H1 (cell line): ENCODE measurements around the gene COL4A4. TPM values are rescaled to one million over a fixed set of nuclear protein-coding genes. Genes with fewer than 3 reads are reported as not detected.

Experiments
- CTCF ChIA-PET: fragments of 300-600 bp; sonication (Branson Sonifier 250); formaldehyde crosslinking; loops from one replicate; lab custom pipeline; 2021; ENCODE audit not compliant: partially characterized antibody; lab: Charles Lee
- POLR2A ChIA-PET: fragments of 300-600 bp; sonication (Branson Sonifier 250); formaldehyde crosslinking; loops from one replicate; lab custom pipeline; 2021; ENCODE audit warnings: inconsistent platforms; ENCODE audit not compliant: partially characterized antibody; lab: Charles Lee
- DNase-seq, 2 experiments: peaks; one replicate each; pipeline versions ENCODE4 v3.0.0 to v3.0.0-alpha.2; 2010 to 2022; ENCODE audit warnings: low spot score in 2 of 2, low read depth in 1 of 2, mixed read lengths in 1 of 2
- FAIRE-seq: peaks from 2 replicates; lab custom pipeline; 2011; peaks lifted over from hg19 to GRCh38; lab: Jason Lieb, UNC
- H2AFZ ChIP-seq: 2 replicates; pipeline ENCODE4 v1.8.1; 2012; ENCODE audit warnings: low read length, inconsistent platforms
- H2AK5ac ChIP-seq: 2 replicates; pipeline ENCODE4 v1.6.1; 2013; ENCODE audit warnings: low read depth, low read length
- H2BK120ac ChIP-seq: replicated peaks from 2 replicates; pipeline ENCODE3; 2013; ENCODE audit warnings: low read depth, low read length, inconsistent platforms
- H2BK12ac ChIP-seq: 2 replicates; pipeline ENCODE4 v1.6.1; 2013; ENCODE audit warnings: low read depth, low read length
- H2BK15ac ChIP-seq: 2 replicates; pipeline ENCODE4 v1.6.1; 2013; ENCODE audit warnings: low read length
- H2BK20ac ChIP-seq: 2 replicates; pipeline ENCODE4 v1.6.1; 2013; ENCODE audit warnings: low read length
- H2BK5ac ChIP-seq: 2 replicates; pipeline ENCODE4 v1.6.1; 2013; ENCODE audit warnings: low read depth, low read length
- H3K14ac ChIP-seq: 2 replicates; pipeline ENCODE4 v1.6.1; 2013; ENCODE audit warnings: inconsistent platforms; ENCODE audit not compliant: insufficient read length
- H3K18ac ChIP-seq: 2 replicates; pipeline ENCODE4 v1.6.1; 2013; ENCODE audit warnings: low read length; ENCODE audit errors: extremely low read depth
- H3K23ac ChIP-seq: 2 replicates; pipeline ENCODE4 v1.6.1; 2013; ENCODE audit warnings: inconsistent platforms; ENCODE audit not compliant: insufficient read length
- H3K23me2 ChIP-seq: 2 replicates; pipeline ENCODE4 v1.6.1; 2013; ENCODE audit warnings: low read depth, low read length
- H3K27ac ChIP-seq: 2 replicates; pipeline ENCODE4 v1.6.1; 2011; ENCODE audit warnings: low read depth, low read length, inconsistent platforms
- H3K27me3 ChIP-seq, 4 experiments: replicated peaks in 1 of 4; 1 replicate in 1 of 4; 2 replicates in 3 of 4; pipeline versions ENCODE4 v1.6.1 to v1.8.1; 2011 to 2013; ENCODE audit warnings: low read length in 3 of 4, mild to moderate bottlenecking in 3 of 4, inconsistent platforms in 2 of 4, mixed read lengths in 2 of 4, moderate library complexity in 1 of 4; ENCODE audit not compliant: control insufficient read depth in 3 of 4, insufficient read depth in 3 of 4; ENCODE audit errors: extremely low read depth in 1 of 4
- H3K36me3 ChIP-seq, 4 experiments: 2 replicates each; pipeline versions ENCODE4 v1.6.1 to v1.8.1; 2011 to 2013; ENCODE audit warnings: mild to moderate bottlenecking in 4 of 4, low read length in 3 of 4, moderate library complexity in 2 of 4, control low read depth in 1 of 4, inconsistent platforms in 1 of 4; ENCODE audit not compliant: insufficient read depth in 4 of 4, control insufficient read depth in 2 of 4
- H3K4ac ChIP-seq: replicated peaks from 2 replicates; pipeline ENCODE3; 2013; ENCODE audit warnings: low read length, low read depth, mixed read lengths, inconsistent platforms; ENCODE audit not compliant: insufficient read length
- H3K4me1 ChIP-seq, 4 experiments: replicated peaks in 1 of 4; 1 replicate in 1 of 4; 2 replicates in 3 of 4; pipeline versions ENCODE4 v1.6.1 to v1.8.1; 2011 to 2013; ENCODE audit warnings: low read length in 3 of 4, inconsistent platforms in 2 of 4, mixed read lengths in 1 of 4; ENCODE audit not compliant: insufficient read depth in 4 of 4, control insufficient read depth in 3 of 4
- H3K4me2 ChIP-seq, 2 experiments: 2 replicates each; pipeline versions ENCODE4 v1.6.1 to v1.8.1; 2011 to 2013; ENCODE audit warnings: low read depth in 2 of 2, low read length in 2 of 2, control low read depth in 1 of 2, inconsistent platforms in 1 of 2, mild to moderate bottlenecking in 1 of 2; ENCODE audit not compliant: insufficient read depth in 1 of 2
- H3K4me3 ChIP-seq, 4 experiments: fragments of 200-600, 300-600 bp in 1 of 4; sonication (generic), shearing (Covaris generic), sonication (Bioruptor Twin) in 1 of 4; 2 replicates each; pipeline versions ENCODE4 v1.5.1 to v1.8.1; 2011 to 2016; ENCODE audit warnings: low read length in 4 of 4, low read depth in 3 of 4, control low read depth in 2 of 4, inconsistent platforms in 2 of 4, mild to moderate bottlenecking in 2 of 4, mixed read lengths in 1 of 4, moderate library complexity in 1 of 4; ENCODE audit not compliant: insufficient read depth in 2 of 4; ENCODE audit errors: extremely low read depth in 1 of 4
- H3K56ac ChIP-seq: replicated peaks from 2 replicates; pipeline ENCODE3; 2013; ENCODE audit warnings: low read depth, mild to moderate bottlenecking, mixed read lengths, low read length, inconsistent platforms; ENCODE audit not compliant: insufficient read length
- H3K79me1 ChIP-seq: 2 replicates; pipeline ENCODE4 v1.6.1; 2013; ENCODE audit warnings: low read depth, low read length, control low read depth
- H3K79me2 ChIP-seq, 2 experiments: 2 replicates each; pipeline versions ENCODE4 v1.6.1 to v1.8.1; 2012 to 2013; ENCODE audit warnings: low read length in 2 of 2, mild to moderate bottlenecking in 2 of 2, inconsistent platforms in 1 of 2; ENCODE audit not compliant: insufficient read depth in 2 of 2, control insufficient read depth in 1 of 2
- H3K9ac ChIP-seq, 4 experiments: replicated peaks in 1 of 4; 1 replicate in 1 of 4; 2 replicates in 3 of 4; pipeline versions ENCODE4 v1.6.1 to v1.8.1; 2011 to 2013; ENCODE audit warnings: low read depth in 3 of 4, low read length in 3 of 4, control low read depth in 2 of 4, mild to moderate bottlenecking in 2 of 4, moderate library complexity in 2 of 4, inconsistent platforms in 1 of 4; ENCODE audit errors: extremely low read depth in 1 of 4
- H3K9me3 ChIP-seq, 2 experiments: 2 replicates each; pipeline versions ENCODE4 v1.6.1 to v1.8.1; 2012 to 2013; ENCODE audit warnings: mild to moderate bottlenecking in 2 of 2, moderate library complexity in 2 of 2, control low read depth in 1 of 2, inconsistent platforms in 1 of 2, low read depth in 1 of 2, low read length in 1 of 2, mixed read lengths in 1 of 2; ENCODE audit not compliant: insufficient read depth in 2 of 2
- H4K20me1 ChIP-seq, 2 experiments: replicated peaks in 1 of 2; 2 replicates each; pipeline versions ENCODE3 to v1.8.1; 2011 to 2013; ENCODE audit warnings: inconsistent platforms in 2 of 2, low read length in 2 of 2, mild to moderate bottlenecking in 1 of 2; ENCODE audit not compliant: insufficient read depth in 2 of 2, control insufficient read depth in 1 of 2
- H4K5ac ChIP-seq: 2 replicates; pipeline ENCODE4 v1.6.1; 2013; ENCODE audit warnings: low read length, low read depth, mixed read lengths, inconsistent platforms; ENCODE audit not compliant: insufficient read length
- H4K8ac ChIP-seq: 2 replicates; pipeline ENCODE4 v1.8.0; 2013; ENCODE audit warnings: mild to moderate bottlenecking, moderate library complexity, low read length, inconsistent platforms; ENCODE audit not compliant: insufficient read depth; ENCODE audit errors: extremely low read depth
- H4K91ac ChIP-seq: replicated peaks from 2 replicates; pipeline ENCODE3; 2013; ENCODE audit warnings: low read length, mixed read lengths, inconsistent platforms; ENCODE audit not compliant: insufficient read length
- PHF8 ChIP-seq: fragments of 200-600 bp; sonication (generic); conservative IDR thresholded peaks from 2 replicates; pipeline ENCODE4 v1.7.1; 2012; ENCODE audit warnings: low read depth, mild to moderate bottlenecking, inconsistent platforms, low read length, moderate library complexity
- RAD21 ChIP-seq, 2 experiments: IDR thresholded peaks in 1 of 2; conservative IDR thresholded peaks in 1 of 2; 2 replicates each; pipeline ENCODE4 v1.6.1; 2011; ENCODE audit warnings: low read depth in 2 of 2, low read length in 2 of 2, improper control_type of control experiment in 1 of 2, inconsistent platforms in 1 of 2, mild to moderate bottlenecking in 1 of 2, moderate library complexity in 1 of 2
- RXRA ChIP-seq: IDR thresholded peaks from 2 replicates; pipeline ENCODE4 v1.6.1; 2011; ENCODE audit warnings: low read depth, mild to moderate bottlenecking, low read length, moderate library complexity; ENCODE audit not compliant: insufficient read depth
- SIN3A ChIP-seq, 2 experiments: IDR thresholded peaks in 1 of 2; conservative IDR thresholded peaks in 1 of 2; 2 replicates each; pipeline ENCODE4 v1.6.1; 2011 to 2012; ENCODE audit warnings: low read length in 2 of 2, improper control_type of control experiment in 1 of 2, low read depth in 1 of 2, mild to moderate bottlenecking in 1 of 2
- whole genome bisulfite sequencing, 2 experiments: shearing (Covaris generic) in 1 of 2; methylation state at CpG; one replicate each; pipeline versions ENCODE4 v1.1.6 to v1.1.7; 2013 to 2015; ENCODE audit warnings: low lambda C conversion rate in 2 of 2, mixed read lengths in 2 of 2, inconsistent platforms in 1 of 2, low coverage in 1 of 2, missing lambda C conversion rate in 1 of 2; ENCODE audit not compliant: insufficient replicate concordance in 2 of 2, insufficient coverage in 1 of 2, insufficient read length in 1 of 2; ENCODE audit errors: extremely low coverage in 1 of 2, missing lambda C conversion rate in 1 of 2; 5-methylcytosine and 5-hydroxymethylcytosine counted together
- polyA plus RNA-seq, 7 experiments: library from polyadenylated mRNA; depleted of rRNA in 3 of 7; stranded (reverse) in 5 of 7; unstranded in 2 of 7; fragments of >200 nt in 5 of 7; fragments of 200-250 nt in 2 of 7; gene quantifications; 1 replicate in 5 of 7; 2 replicates in 1 of 7; 4 replicates in 1 of 7; pipeline versions ENCODE4 v1.2.1 to v1.2.3, GENCODE V29; 2011 to 2013; ENCODE audit warnings: missing spikeins in 2 of 7, mixed read lengths in 2 of 7
- total RNA-seq: library from RNA; stranded (reverse); fragmentation: NEBNext Ultra II Directional; extraction: Animal tissue kit (Norgen Biotek cat#: 25700); gene quantifications from 2 replicates; pipeline ENCODE4 v1.2.1, GENCODE V29; 2021
- TF ChIP-seq, protein P1 (sequence below), 3 experiments: IDR thresholded peaks; 1 replicate in 2 of 3; 2 replicates in 1 of 3; pipeline versions ENCODE4 v1.5.1 to v1.6.1; 2011; ENCODE audit warnings: low read length in 3 of 3, mild to moderate bottlenecking in 3 of 3, inconsistent platforms in 2 of 3, low read depth in 1 of 3, moderate library complexity in 1 of 3; ENCODE audit not compliant: insufficient read depth in 1 of 3; ENCODE audit errors: control extremely low read depth in 1 of 3

Gene COL4A4
- total and polyA plus RNA-seq, 2 of the 8 experiments (the other 6 are each of a cell fraction or from before 2014, with no cell fraction given): 0.33 to 1.7 TPM

DNA sequence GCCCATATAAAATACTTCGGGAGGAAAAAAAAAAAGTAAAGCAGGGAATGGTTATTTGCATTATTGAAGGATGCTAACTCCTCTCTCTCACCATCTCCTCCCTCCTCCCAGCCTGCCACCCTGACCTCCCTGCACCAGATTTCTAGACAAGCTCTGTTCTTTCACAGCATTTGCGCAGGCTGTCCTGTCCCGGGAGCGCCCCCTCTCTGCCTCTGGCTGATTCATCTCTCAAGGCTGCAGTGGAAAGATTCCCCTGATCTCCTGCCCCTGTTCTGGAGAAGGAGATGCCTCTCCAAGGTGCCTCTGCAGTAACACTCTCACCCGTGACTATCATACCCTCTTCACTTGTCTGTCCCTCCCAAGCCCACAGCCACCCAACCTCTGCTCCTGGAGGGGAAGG is 38.5 kb downstream of the COL4A4 start:
- Histone ChIP-seq H3K23ac (no peak overlapping the region), H2AK5ac (no peak overlapping the region), H3K4ac (no peak overlapping the region), H3K79me1 (no peaks in the 10 kb centered on the region), H3K79me2 (no peaks in the 10 kb centered on the region), H3K4me3 (no peak overlapping the region), H3K9ac (no peak overlapping the region), H3K23me2 (no peaks in the 10 kb centered on the region), H4K20me1 (no peaks in the 10 kb centered on the region), H4K91ac (no peak overlapping the region), H3K4me2 (no peak overlapping the region), H4K8ac (no peak overlapping the region), H4K5ac (no peak overlapping the region), H2BK15ac (no peak overlapping the region), H2BK20ac (no peak overlapping the region), H2BK12ac (no peak overlapping the region), H2BK120ac (no peak overlapping the region), H3K56ac (no peak overlapping the region), H3K4me1 (no peaks in the 10 kb centered on the region), H3K36me3 (no peaks in the 10 kb centered on the region), H2AFZ (no peak overlapping the region), H2BK5ac (no peak overlapping the region), H3K18ac (no peak overlapping the region), H3K27me3 (no peaks in the 10 kb centered on the region), H3K27ac (no peak overlapping the region), H3K14ac (no peak overlapping the region), H3K9me3 (no peaks in the 10 kb centered on the region)
- DNase-seq: peak in 1 of 2 experiments; percentile 60
- TF ChIP-seq RXRA (no peak), RAD21 (IDR thresholded peaks at IDR 0.05 in 1 of 2, conservative IDR thresholded peaks at IDR 0.05 in 1 of 2; ENCODE audit: low read depth in 2 of 2, low read length in 2 of 2) (peak; percentile 50 to 51), PHF8 (no peak), SIN3A (conservative IDR thresholded peaks at IDR 0.05 in 1 of 2, IDR thresholded peaks at IDR 0.05 in 1 of 2; ENCODE audit: low read depth in 1 of 2, low read length in 2 of 2) (no peak)
- TF ChIP-seq, protein P1, sequence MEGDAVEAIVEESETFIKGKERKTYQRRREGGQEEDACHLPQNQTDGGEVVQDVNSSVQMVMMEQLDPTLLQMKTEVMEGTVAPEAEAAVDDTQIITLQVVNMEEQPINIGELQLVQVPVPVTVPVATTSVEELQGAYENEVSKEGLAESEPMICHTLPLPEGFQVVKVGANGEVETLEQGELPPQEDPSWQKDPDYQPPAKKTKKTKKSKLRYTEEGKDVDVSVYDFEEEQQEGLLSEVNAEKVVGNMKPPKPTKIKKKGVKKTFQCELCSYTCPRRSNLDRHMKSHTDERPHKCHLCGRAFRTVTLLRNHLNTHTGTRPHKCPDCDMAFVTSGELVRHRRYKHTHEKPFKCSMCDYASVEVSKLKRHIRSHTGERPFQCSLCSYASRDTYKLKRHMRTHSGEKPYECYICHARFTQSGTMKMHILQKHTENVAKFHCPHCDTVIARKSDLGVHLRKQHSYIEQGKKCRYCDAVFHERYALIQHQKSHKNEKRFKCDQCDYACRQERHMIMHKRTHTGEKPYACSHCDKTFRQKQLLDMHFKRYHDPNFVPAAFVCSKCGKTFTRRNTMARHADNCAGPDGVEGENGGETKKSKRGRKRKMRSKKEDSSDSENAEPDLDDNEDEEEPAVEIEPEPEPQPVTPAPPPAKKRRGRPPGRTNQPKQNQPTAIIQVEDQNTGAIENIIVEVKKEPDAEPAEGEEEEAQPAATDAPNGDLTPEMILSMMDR (IDR thresholded peaks at IDR 0.05; ENCODE audit: control extremely low read depth in 1 of 3, insufficient read depth in 1 of 3, low read depth in 1 of 3, low read length in 3 of 3): peak; percentile 45 to 67 (median 56)
- no peak for FAIRE-seq
- ChIA-PET CTCF (interaction anchor here (0.6 to 2.1 kb wide), 26 partner anchors 8 to 1938 kb away, joined by 3 to 15 read pairs (median 3); no protein-coding TSS in a partner anchor), POLR2A (no interaction called here)
- WGBS, 2 experiments: 73% methylated on average over 4 of the region's 5 CpGs; no CpG with 5 or more reads in 1 of the 2 experiments
